Activated naive CD8-positive, alpha-beta T cell (primary cell): Measurements from ENCODE around the gene PFKL.
"Not testable (repeated sequence)": the region's sequence is repeated elsewhere in the genome, so short reads cannot be mapped to it uniquely, and the experiment has no call there.

Experiments used
- H3K27ac Mint-ChIP-seq: one replicate; pipeline ENCODE4 v1.8.0; 2021; ENCODE audit warnings: mixed read lengths
- H3K27me3 Mint-ChIP-seq: one replicate; pipeline ENCODE4 v1.8.0; 2021; ENCODE audit warnings: mixed read lengths
- H3K36me3 Mint-ChIP-seq: one replicate; pipeline ENCODE4 v1.8.0; 2021; ENCODE audit warnings: mixed read lengths
- H3K4me1 Mint-ChIP-seq: one replicate; pipeline ENCODE4 v1.8.0; 2021; ENCODE audit warnings: low read depth, mixed read lengths
- H3K4me3 Mint-ChIP-seq: one replicate; pipeline ENCODE4 v1.8.0; 2021; ENCODE audit warnings: mild to moderate bottlenecking, mixed read lengths
- H3K9me3 Mint-ChIP-seq: one replicate; pipeline ENCODE4 v1.8.0; 2021; ENCODE audit warnings: low read depth, mixed read lengths

The PFKL gene

GRCh38 chr21:44296916-44297315 lies 2.9 kb upstream of the PFKL start:
- Mint-ChIP-seq H3K27me3 (no peaks in the 10 kb centered on the region), H3K9me3 (no peaks in the 10 kb centered on the region), H3K4me1 (peaks cover 35% of the 10 kb centered on the region), H3K27ac (no peak overlapping the region), H3K4me3 (no peak overlapping the region), H3K36me3 (no peaks in the 10 kb centered on the region)

- peak overlapping the region; percentile 34 for H3K27ac Mint-ChIP-seq
- H3K9me3 Mint-ChIP-seq: no peaks in the 10 kb centered on the region
- peak overlapping the region; percentile 38 for H3K4me3 Mint-ChIP-seq
- H3K27me3 Mint-ChIP-seq: no peaks in the 10 kb centered on the region
- peaks cover 42% of the 10 kb centered on the region for H3K4me1 Mint-ChIP-seq
- no peaks in the 10 kb centered on the region for H3K36me3 Mint-ChIP-seq
Observed at GRCh38 chr21:44297525-44298290, 2.1 kb upstream of the PFKL start.

DNA sequence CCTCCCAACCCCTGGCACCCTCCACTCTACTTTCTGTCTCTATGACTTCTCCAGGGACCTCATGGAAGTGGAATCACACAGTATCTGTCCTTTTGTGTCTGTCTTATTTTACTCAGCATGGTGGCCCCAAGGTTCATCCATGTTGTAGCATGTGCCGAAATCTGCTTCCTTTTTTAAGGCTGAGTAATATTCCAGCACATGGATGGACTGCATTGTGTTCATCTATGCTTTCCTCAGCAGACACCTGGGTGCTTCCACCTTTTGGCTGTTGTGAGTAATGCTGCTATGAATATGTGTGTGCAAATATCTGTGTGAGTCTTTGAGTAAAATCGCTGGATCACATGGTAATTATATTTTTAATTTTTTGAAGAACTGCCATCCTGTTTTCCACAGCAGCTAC lies 1.6 kb upstream of the PFKL start:
- peak overlapping the region; percentile 38 for H3K4me3 Mint-ChIP-seq
- no peaks in the 10 kb centered on the region for H3K9me3 Mint-ChIP-seq
- peaks cover 46% of the 10 kb centered on the region for H3K4me1 Mint-ChIP-seq
- H3K36me3 Mint-ChIP-seq: no peaks in the 10 kb centered on the region
- H3K27ac Mint-ChIP-seq: peak overlapping the region; percentile 34
- H3K27me3 Mint-ChIP-seq: no peaks in the 10 kb centered on the region

GRCh38 chr21:44299085-44299457 lies 782 bp upstream of the PFKL start:
- no peaks in the 10 kb centered on the region for H3K9me3 Mint-ChIP-seq
- H3K4me3 Mint-ChIP-seq: peak overlapping the region; percentile 90
- H3K27ac Mint-ChIP-seq: peak overlapping the region; percentile 89
- H3K4me1 Mint-ChIP-seq: peaks cover 50% of the 10 kb centered on the region
- no peaks in the 10 kb centered on the region for H3K36me3 Mint-ChIP-seq
- no peaks in the 10 kb centered on the region for H3K27me3 Mint-ChIP-seq

DNA sequence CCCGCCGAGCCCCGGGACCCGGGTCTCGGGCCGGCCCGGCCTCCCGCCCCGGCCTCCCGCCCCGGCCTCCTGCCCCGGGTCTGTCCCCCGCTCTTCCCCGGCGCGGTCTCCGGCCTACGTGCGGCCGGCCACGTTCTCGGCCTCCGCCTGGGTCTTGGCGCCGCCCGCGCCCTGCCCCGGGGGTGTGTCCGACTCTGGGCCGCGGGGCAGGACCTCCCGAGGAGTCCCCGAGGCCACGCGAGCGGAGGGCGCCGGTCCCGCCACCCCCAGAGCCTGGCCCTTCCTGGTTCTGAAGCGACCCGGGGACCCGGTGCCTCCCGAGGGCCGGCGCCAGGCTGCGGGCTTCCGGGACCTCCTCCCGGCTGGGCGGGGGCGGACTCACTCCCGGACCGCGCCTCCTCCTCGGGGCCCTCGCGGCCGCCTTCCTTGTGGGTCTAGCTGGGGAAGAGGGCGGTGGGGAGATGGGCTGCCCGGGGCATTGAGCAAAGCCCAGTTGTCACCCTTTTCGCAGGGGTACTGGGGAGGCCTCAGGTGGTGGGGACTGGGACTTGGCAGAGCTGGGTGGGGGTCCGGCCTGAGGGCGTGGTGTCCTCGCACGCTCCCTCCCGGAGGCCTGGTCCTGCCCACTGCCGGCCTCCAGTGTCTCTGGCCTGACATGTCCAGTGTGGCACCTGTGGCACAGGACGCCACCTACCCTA lies 558 bp downstream of the PFKL start:
- Mint-ChIP-seq H3K27ac (no peak overlapping the region), H3K27me3 (no peaks in the 10 kb centered on the region), H3K4me3 (peak overlapping the region; percentile 82), H3K9me3 (no peaks in the 10 kb centered on the region), H3K36me3 (no peaks in the 10 kb centered on the region), H3K4me1 (peaks cover 50% of the 10 kb centered on the region)

- Mint-ChIP-seq H3K27ac (peak overlapping the region; percentile 34), H3K27me3 (no peaks in the 10 kb centered on the region), H3K36me3 (no peaks in the 10 kb centered on the region), H3K4me1 (peaks cover 50% of the 10 kb centered on the region), H3K4me3 (peak overlapping the region; percentile 82), H3K9me3 (no peaks in the 10 kb centered on the region)
Observed at GRCh38 chr21:44301141-44301540, 1.3 kb downstream of the PFKL start.

DNA sequence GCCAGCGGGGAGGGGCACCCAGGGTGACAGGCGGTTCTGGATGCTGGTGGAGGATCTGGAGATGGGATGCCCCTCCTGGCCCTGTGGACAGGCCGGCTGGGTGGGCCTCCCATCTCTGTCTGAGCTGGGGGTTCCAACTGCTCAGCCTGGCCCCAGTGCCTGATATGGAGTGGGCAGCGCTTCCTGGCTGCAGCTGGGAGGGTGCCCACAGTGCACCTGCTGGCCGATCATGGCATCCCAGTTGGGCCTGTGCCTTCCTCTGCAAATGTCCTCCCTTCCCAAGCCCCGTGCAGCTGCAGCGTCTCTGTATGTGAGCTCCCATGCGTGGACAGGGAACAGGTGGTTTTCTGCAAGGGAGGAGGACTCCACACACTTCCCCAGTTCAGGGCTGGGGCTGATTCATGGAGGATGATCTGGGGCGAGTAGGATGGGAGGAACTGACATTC lies 2.1 kb downstream of the PFKL start:
- Mint-ChIP-seq H3K4me1 (peaks cover 50% of the 10 kb centered on the region), H3K9me3 (no peaks in the 10 kb centered on the region), H3K27ac (no peak overlapping the region), H3K36me3 (no peaks in the 10 kb centered on the region), H3K27me3 (no peaks in the 10 kb centered on the region), H3K4me3 (peak overlapping the region; percentile 82)

DNA sequence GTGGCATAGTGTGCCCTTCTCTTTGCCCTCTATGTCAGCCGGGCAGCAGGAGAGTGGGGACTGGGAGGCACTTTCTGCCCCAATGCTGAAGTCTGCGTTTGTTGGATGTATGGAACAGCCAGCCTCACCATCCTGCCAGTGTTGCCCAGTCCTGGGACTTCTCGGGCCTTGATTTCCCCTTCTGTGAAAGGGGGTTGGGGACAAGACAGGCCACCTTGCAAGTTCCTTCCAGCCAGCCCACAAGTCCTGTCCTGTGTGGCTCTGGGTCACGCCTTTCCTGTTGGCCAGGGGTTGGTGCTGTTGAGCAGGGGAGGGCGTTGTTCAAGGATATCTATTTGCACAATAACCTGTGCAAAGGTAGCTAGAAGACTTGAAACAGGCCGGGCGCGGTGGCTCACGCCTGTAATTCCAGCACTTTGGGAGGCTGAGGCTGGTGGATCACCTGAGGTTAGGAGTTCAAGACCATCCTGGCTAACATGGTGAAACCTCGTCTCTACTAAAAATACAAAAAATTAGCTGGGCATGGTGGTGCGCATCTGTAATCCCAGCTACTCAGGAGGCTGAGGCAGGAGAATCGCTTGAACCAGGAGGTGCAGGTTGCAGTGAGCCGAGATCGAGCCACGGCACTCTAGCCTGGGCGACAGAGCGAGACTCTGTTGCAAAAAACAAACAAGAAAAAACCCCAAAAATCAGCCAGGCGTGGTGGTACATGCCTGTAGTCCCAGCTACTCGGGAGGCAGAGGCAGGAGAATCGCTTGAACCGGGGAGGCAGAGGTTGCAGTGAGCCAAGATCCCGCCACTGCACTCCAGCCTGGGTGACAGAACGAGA lies 2.9 kb downstream of the PFKL start:
- not testable (repeated sequence) for H3K36me3 Mint-ChIP-seq, H3K27ac Mint-ChIP-seq, H3K27me3 Mint-ChIP-seq, H3K9me3 Mint-ChIP-seq
- Mint-ChIP-seq H3K4me3 (peak overlapping the region; percentile 82), H3K4me1 (peaks cover 44% of the 10 kb centered on the region)

DNA sequence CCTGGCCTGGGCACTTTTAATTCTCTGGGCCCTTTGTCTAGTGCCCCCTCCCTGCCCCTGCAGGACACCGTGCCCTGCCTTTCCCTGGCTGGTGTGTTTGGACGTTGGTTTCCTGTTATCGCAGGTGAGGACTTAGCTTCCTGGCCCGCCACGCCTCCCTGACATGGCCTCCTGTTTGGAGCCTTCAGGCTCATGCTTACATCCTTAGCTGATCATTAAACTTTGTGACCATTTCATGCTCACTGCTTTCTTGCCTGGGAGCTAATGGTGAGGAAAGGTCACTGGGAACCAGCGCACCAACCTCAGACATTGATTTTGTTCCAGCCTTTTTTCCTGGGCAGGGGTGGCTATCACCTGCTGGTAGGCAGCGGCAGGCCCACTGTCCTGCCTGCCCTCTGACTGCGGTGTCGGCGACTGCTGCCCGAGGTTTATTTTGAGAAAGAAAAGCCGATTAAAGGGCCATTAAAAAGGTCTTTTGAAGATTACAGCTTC lies 3.7 kb downstream of the PFKL start:
- Mint-ChIP-seq H3K4me3 (peak overlapping the region; percentile 56), H3K27ac (no peak overlapping the region)

GRCh38 chr21:44304011-44304616 lies 4.3 kb downstream of the PFKL start:
- Mint-ChIP-seq H3K36me3 (no peaks in the 10 kb centered on the region), H3K4me1 (peaks cover 33% of the 10 kb centered on the region), H3K9me3 (no peaks in the 10 kb centered on the region), H3K27me3 (no peaks in the 10 kb centered on the region), H3K27ac (no peak overlapping the region), H3K4me3 (no peak overlapping the region)

More for the DNA sequence above, 3.7 kb downstream of the PFKL start:
- Mint-ChIP-seq H3K4me1 (peaks cover 37% of the 10 kb centered on the region), H3K27me3 (no peaks in the 10 kb centered on the region), H3K9me3 (no peaks in the 10 kb centered on the region), H3K36me3 (no peaks in the 10 kb centered on the region)

DNA sequence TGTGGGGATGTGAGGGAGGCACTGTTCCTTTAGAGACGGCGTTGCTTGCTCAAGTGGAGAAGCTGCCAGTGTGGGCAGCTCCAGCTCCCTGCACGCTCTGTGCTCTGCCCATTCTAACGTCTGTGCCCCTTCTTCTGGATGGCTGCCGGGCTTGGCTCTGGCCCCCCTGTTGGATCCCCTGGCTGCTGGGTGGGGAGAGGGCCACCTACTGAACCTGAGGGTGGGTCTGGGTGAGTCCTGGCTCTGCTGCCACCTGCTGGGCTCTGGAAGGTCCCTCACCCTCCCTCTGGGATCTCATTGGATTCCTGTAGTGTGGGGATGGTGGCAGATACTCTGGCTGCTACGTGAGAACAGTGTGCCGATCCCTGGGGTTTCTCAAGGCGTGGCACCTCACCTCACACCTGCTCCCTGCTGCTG lies 5.0 kb downstream of the PFKL start:
- Mint-ChIP-seq H3K36me3 (no peaks in the 10 kb centered on the region), H3K4me3 (no peak overlapping the region), H3K27ac (no peak overlapping the region), H3K27me3 (no peaks in the 10 kb centered on the region), H3K4me1 (peaks cover 31% of the 10 kb centered on the region), H3K9me3 (no peaks in the 10 kb centered on the region)

GRCh38 chr21:44305691-44306090 lies 5.8 kb downstream of the PFKL start:
- H3K27me3 Mint-ChIP-seq: no peaks in the 10 kb centered on the region
- H3K36me3 Mint-ChIP-seq: no peaks in the 10 kb centered on the region
- peaks cover 30% of the 10 kb centered on the region for H3K4me1 Mint-ChIP-seq
- no peak overlapping the region for H3K4me3 Mint-ChIP-seq
- H3K9me3 Mint-ChIP-seq: no peaks in the 10 kb centered on the region
- no peak overlapping the region for H3K27ac Mint-ChIP-seq

- no peak overlapping the region for H3K27ac Mint-ChIP-seq
Observed at GRCh38 chr21:44306936-44307704, 7.3 kb downstream of the PFKL start.

More at GRCh38 chr21:44306936-44307704, 7.3 kb downstream of the PFKL start:
- H3K9me3 Mint-ChIP-seq: no peaks in the 10 kb centered on the region
- H3K4me3 Mint-ChIP-seq: no peak overlapping the region
- peaks cover 5% of the 10 kb centered on the region for H3K36me3 Mint-ChIP-seq
- H3K4me1 Mint-ChIP-seq: peaks cover 20% of the 10 kb centered on the region
- no peaks in the 10 kb centered on the region for H3K27me3 Mint-ChIP-seq
